NCI-H345 treated with DMSO at 0.1 percent for 48 hours (cell line): ENCODE results near the gene VMO1.
A peak's percentile ranks its signal among the peaks of the same experiment; 100 is the strongest.

Source experiments
- DNase-seq: peaks from one replicate; lab custom pipeline; 2025; ENCODE audit not compliant: unreplicated experiment; lab: John Stamatoyannopoulos, UW

VMO1 gene

GRCh38 chr17:4800462-4801196, 14.5 kb upstream of the VMO1 start:
- no peak for DNase-seq

GRCh38 chr17:4796552-4796920, 10.4 kb upstream of the VMO1 start:
- no peak for DNase-seq

GRCh38 chr17:4795168-4795567, 9.0 kb upstream of the VMO1 start:
- no peak for DNase-seq

GRCh38 chr17:4790705-4791088, 4.5 kb upstream of the VMO1 start:
- no peak for DNase-seq

GRCh38 chr17:4789951-4790704, 4.0 kb upstream of the VMO1 start:
- DNase-seq: peak; percentile 21

- no peak for DNase-seq
These were observed 3.5 kb upstream of the VMO1 start for GRCh38 chr17:4789701-4789950.

- no peak for DNase-seq
These were observed 2.9 kb upstream of the VMO1 start, which contains the start of gene GLTPD2 for GRCh38 chr17:4788807-4789700. TSS of gene GLTPD2 (plus strand) at chr17:4788964. CDS start at chr17:4789012, 48 bp downstream.

- DNase-seq: no peak
These were observed 2.1 kb upstream of the VMO1 start for GRCh38 chr17:4788159-4788806.

GRCh38 chr17:4786516-4786915, 352 bp upstream of the VMO1 start:
- no peak for DNase-seq

- no peak for DNase-seq
These were observed 656 bp downstream of the VMO1 start for GRCh38 chr17:4785311-4786105.

- DNase-seq: no peak
These were observed 3.5 kb downstream of the VMO1 start for GRCh38 chr17:4782652-4783051.

GRCh38 chr17:4780325-4780955, 5.7 kb downstream of the VMO1 start:
- no peak for DNase-seq

GRCh38 chr17:4777969-4778760, 8.0 kb downstream of the VMO1 start:
- no peak for DNase-seq

GRCh38 chr17:4772235-4772613, 13.9 kb downstream of the VMO1 start:
- DNase-seq: no peak

- DNase-seq: no peak
These were observed 14.5 kb downstream of the VMO1 start, which contains the start of gene TM4SF5 for GRCh38 chr17:4771519-4772234. TSS of gene TM4SF5 (plus strand) at chr17:4771886. CDS start at chr17:4771923, 37 bp downstream.

GRCh38 chr17:4769628-4770027, 16.5 kb downstream of the VMO1 start:
- no peak for DNase-seq

- DNase-seq: no peak
These were observed 17.9 kb downstream of the VMO1 start for GRCh38 chr17:4768298-4768697.

GRCh38 chr17:4766723-4767122, 19.4 kb downstream of the VMO1 start:
- no peak for DNase-seq

- DNase-seq: no peak
These were observed 20.0 kb downstream of the VMO1 start for GRCh38 chr17:4766201-4766600.
